Coronary artery (tissue), 2 donors: ENCODE measurements around the gene TSPO.

Source experiments
- DNase-seq: peaks from one replicate; pipeline ENCODE4 v3.0.0-alpha.2; 2017; ENCODE audit warnings: low spot score
- H3K27ac ChIP-seq, 2 donors: fragments of 200-600 bp; sonication (generic); one replicate each; pipeline ENCODE4 v1.5.1; 2016 to 2019
- H3K4me3 ChIP-seq: fragments of 200-600 bp; sonication (generic); 2 replicates; pipeline ENCODE4 v1.5.1; 2016; ENCODE audit warnings: mild to moderate bottlenecking, moderate library complexity
- TF ChIP-seq, protein P1 (sequence below): fragments of 200-600 bp; sonication (generic); IDR thresholded peaks from one replicate; pipeline ENCODE4 v1.5.1; 2019; ENCODE audit warnings: antibody characterized with exemption

The TSPO gene

DNA sequence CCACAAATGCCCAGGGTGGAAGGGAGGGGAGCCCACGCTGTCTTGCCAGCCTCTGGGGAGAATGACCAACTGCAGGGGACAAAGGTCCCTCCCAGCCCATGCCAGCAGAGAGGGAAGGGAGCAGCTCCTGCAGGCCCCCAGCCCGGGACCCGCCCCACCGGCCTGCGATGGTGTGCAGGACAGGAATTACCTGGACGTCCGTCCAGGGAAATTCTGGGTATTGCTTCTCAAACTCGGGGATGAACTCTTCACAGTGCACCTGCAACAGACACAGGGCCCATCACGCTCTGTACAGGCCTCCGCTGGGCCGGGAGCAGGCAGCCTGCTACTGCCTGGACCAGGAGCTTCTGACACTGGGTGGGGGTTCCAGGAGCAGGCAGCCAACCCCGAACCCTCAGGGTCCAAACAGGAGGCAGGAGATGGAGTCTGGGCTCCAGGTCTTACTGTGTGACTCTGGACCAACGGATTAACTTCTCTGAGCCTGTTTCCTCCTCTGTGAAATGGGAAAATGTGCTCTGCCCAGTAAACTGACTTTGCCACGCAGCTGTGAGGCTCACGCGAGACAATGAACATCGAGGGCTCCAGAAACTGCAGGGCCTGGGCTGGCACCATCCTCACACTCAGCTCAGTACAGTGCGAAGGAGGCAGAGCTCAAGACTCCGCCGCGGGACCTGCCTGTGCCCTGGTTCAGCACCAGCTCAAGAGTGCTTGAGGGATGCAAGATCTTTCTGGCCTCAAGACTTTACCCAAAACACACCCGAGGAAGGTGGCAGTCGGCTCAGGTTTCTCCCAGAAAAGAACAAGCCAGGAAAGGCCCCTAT lies 18.2 kb downstream of the TSPO start:
- no peak overlapping the region for H3K27ac ChIP-seq
- TF ChIP-seq, protein P1, sequence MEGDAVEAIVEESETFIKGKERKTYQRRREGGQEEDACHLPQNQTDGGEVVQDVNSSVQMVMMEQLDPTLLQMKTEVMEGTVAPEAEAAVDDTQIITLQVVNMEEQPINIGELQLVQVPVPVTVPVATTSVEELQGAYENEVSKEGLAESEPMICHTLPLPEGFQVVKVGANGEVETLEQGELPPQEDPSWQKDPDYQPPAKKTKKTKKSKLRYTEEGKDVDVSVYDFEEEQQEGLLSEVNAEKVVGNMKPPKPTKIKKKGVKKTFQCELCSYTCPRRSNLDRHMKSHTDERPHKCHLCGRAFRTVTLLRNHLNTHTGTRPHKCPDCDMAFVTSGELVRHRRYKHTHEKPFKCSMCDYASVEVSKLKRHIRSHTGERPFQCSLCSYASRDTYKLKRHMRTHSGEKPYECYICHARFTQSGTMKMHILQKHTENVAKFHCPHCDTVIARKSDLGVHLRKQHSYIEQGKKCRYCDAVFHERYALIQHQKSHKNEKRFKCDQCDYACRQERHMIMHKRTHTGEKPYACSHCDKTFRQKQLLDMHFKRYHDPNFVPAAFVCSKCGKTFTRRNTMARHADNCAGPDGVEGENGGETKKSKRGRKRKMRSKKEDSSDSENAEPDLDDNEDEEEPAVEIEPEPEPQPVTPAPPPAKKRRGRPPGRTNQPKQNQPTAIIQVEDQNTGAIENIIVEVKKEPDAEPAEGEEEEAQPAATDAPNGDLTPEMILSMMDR, result no peak
- no peak overlapping the region for H3K4me3 ChIP-seq
- no peak for DNase-seq

DNA sequence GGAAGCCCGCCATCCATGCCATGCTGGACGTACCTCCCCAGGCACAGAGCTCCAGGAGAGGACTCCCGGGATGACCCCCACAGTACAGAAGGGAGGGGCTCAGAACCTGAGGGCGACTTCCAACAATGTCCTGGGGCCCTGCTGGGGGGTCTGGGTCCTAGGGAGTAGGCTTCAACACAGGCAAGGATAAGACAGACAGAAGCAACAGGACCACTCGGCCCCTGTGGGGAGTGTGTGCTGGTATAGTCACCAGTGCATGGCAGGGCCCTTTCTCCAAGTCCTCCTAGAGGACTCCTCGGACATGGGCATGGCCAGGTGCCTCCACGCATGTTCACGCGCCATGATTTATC lies 18.7 kb downstream of the TSPO start:
- Histone ChIP-seq H3K27ac (no peak overlapping the region), H3K4me3 (no peak overlapping the region)
- no peak for DNase-seq
- TF ChIP-seq, protein P1, result no peak

DNA sequence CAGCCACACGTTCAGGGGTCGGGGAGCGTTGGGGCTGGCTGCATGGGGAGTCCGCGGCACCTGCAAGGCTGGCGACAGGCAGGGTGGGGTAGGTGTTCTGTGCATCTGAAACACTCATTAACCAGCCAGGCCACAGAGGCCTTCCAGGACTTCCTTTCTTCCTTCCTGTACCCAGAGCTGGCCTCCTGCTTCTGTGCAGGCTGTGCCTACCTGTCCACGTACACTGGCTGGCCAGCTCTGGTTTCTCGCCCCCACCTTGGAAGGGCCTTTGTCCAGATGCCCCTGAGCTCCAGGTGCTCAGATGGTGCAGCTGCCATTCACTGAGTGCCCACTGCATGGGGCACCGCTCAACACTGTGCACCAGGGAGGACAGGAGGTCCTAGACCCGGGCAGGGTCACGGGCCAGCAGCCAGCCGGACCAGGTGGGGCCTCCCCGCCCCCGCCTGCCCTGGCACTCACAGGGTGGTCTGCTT lies 19.7 kb downstream of the TSPO start:
- Histone ChIP-seq H3K27ac (no peak overlapping the region), H3K4me3 (no peak overlapping the region)
- TF ChIP-seq, protein P1, result no peak
- no peak for DNase-seq

DNA sequence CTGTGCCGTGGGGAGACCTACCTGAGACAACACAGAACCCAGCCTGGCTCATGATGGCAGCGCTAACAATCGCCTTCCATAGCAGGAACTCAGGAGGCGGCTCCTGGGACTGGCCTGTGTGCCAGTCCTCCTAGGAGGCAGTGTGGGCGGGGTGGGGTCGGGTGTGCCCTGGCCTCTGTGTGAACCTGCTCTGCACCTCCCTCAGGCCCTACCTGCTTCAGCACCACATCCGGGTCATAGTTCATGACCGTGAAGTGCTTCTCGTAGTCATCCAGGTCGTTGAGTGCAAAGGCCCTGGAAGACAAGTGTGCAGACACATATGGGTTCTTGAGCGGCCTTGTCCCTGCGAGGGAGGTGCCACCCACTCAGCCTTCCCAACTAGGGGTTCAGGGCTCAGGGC lies 20.2 kb downstream of the TSPO start:
- TF ChIP-seq, protein P1, result no peak
- DNase-seq, result no peak
- Histone ChIP-seq H3K27ac (no peak overlapping the region), H3K4me3 (no peak overlapping the region)

DNA sequence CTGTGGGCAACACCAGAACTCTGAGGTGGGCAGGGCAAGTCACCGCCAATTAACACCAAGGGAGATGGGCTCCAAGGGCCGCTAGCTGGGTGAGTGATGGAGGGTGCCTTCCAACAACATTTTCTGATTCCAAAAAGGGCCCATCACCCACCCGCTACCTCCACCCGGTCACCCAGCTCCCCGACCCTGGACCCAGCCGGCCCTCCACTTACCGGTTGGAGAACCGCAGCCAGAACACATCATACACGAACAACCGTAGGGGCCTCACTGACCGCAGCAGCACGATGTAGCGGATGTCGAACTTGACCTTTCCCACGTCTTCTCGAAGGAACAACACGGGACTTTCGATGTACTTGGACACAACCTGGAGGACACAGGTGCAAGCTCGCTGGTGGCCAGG lies 20.8 kb downstream of the TSPO start:
- no peak for DNase-seq
- H3K4me3 ChIP-seq, result no peak overlapping the region

DNA sequence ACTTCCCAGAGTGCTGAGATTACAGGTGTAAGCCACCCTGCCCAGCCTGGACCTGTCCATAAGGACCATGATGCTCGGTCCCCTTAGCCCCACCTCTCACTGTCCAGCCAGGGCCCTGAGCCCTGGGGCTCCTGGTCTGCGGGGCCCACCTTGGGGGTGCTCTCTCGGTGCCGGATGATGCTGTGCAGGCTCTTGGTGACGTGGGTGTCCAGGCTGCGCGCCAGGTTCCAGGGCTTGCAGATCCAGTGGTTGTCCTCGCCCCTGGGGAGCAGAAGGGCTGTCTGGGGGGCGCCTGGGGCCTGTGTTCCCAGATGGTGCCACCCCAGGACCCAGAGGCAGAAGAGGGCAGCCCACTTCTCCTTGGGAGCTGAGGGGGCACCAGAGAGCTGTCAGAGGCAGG lies 22.2 kb downstream of the TSPO start:
- TF ChIP-seq, protein P1, result no peak
- no peak for DNase-seq
- no peak overlapping the region for H3K4me3 ChIP-seq

More for the DNA sequence above, 20.8 kb downstream of the TSPO start:
- no peak overlapping the region for H3K27ac ChIP-seq
- TF ChIP-seq, protein P1, result no peak

More for the DNA sequence above, 22.2 kb downstream of the TSPO start:
- H3K27ac ChIP-seq, result no peak overlapping the region
